ENCODE data around the gene NMT1.

Gene NMT1

DNA sequence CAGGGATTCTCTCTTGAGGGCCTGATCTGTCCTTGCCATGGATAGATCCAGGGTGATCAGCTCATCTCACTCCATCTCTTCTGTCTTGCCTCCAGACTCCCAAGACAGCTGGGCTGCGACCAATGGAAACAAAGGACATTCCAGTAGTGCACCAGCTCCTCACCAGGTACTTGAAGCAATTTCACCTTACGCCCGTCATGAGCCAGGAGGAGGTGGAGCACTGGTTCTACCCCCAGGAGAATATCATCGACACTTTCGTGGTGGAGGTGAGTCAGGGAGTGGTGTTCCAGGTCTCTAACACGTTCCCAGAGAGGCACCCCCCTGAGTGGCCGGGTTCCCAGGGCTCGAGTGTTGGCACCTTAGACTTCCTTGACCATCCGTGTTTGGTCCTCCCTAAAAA, 41.7 kb downstream of the NMT1 start:
- TF ChIP-seq NFIC (IDR thresholded peaks at IDR 0.05): no peak
- TF ChIP-seq, protein P1, sequence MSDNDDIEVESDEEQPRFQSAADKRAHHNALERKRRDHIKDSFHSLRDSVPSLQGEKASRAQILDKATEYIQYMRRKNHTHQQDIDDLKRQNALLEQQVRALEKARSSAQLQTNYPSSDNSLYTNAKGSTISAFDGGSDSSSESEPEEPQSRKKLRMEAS (IDR thresholded peaks at IDR 0.05): no peak
- TF ChIP-seq, protein P2, sequence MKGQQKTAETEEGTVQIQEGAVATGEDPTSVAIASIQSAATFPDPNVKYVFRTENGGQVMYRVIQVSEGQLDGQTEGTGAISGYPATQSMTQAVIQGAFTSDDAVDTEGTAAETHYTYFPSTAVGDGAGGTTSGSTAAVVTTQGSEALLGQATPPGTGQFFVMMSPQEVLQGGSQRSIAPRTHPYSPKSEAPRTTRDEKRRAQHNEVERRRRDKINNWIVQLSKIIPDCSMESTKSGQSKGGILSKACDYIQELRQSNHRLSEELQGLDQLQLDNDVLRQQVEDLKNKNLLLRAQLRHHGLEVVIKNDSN (IDR thresholded peaks at IDR 0.05): no peak
- TF ChIP-seq ZBTB7A (IDR thresholded peaks at IDR 0.05; ENCODE audit: low read depth): no peak
- TF ChIP-seq RAD21 (IDR thresholded peaks at IDR 0.05; ENCODE audit: low read depth): no peak
- no peak for TF ChIP-seq TAF1 (IDR thresholded peaks at IDR 0.05; ENCODE audit: low read depth)
- no peak for TF ChIP-seq CEBPB (IDR thresholded peaks at IDR 0.05)
- no peak for TF ChIP-seq FOXM1 (IDR thresholded peaks at IDR 0.05; ENCODE audit: borderline replicate concordance, low read depth)
- TF ChIP-seq TEAD4 (IDR thresholded peaks at IDR 0.05): no peak

DNA sequence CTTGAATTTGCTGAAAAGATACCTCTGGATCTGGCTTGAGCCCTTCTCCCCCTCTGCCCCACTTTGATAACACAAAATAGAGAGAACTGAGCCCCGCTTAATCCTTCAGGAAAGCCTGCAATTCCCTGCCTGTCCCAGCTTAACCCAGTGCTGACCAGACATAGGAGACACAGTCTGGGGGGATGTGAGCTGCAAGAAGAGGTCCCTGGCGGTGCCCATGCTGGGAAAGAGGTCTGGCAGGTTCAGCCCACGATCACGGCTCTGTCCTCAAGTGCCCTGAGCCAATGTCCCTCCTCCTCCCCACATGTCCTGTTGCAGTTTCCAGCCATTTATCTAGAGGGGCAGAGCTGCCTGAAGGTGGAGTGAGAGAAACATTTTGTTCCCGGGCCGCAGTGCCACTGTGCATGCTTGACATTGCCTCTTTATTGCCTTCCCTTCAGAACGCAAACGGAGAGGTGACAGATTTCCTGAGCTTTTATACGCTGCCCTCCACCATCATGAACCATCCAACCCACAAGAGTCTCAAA, 42.2 kb downstream of the NMT1 start:
- no peak for TF ChIP-seq CEBPB (IDR thresholded peaks at IDR 0.05)
- TF ChIP-seq, protein P2 (IDR thresholded peaks at IDR 0.05): no peak

DNA sequence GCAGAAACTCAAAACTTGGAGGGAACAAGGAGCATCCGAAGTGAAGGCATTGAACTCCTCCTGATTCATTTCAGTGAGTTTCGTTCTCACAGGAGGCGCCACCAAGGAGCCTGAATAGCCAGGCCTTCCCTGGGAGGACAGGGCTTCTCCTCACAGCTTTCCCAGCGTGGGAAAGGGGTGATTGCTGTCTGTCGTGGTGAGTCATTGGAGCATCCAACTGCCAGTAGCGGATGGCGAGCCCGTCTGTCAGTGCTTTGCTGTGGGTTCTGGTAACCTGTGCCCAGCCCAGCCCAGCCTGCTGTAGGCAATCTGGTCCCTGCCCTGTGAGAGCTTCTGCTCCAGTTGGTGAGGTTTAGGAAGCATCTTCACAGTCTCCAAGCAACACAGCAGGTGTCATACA, 42.9 kb downstream of the NMT1 start:
- TF ChIP-seq FOXM1 (IDR thresholded peaks at IDR 0.05; ENCODE audit: borderline replicate concordance, low read depth) (no peak), RAD21 (IDR thresholded peaks at IDR 0.05; ENCODE audit: low read depth) (no peak), CEBPB (IDR thresholded peaks at IDR 0.05) (no peak), NFIC (IDR thresholded peaks at IDR 0.05) (no peak), TEAD4 (IDR thresholded peaks at IDR 0.05) (no peak), TCF12 (IDR thresholded peaks at IDR 0.05; ENCODE audit: low read depth) (no peak), CREB1 (IDR thresholded peaks at IDR 0.05; ENCODE audit: low read depth) (no peak), YY1 (IDR thresholded peaks at IDR 0.05; ENCODE audit: low read depth) (no peak), ZBTB7A (IDR thresholded peaks at IDR 0.05; ENCODE audit: low read depth) (no peak), TAF1 (IDR thresholded peaks at IDR 0.05; ENCODE audit: low read depth) (no peak), EGR1 (IDR thresholded peaks at IDR 0.05) (no peak), EP300 (IDR thresholded peaks at IDR 0.05; ENCODE audit: borderline replicate concordance) (no peak)
- TF ChIP-seq, protein P1 (IDR thresholded peaks at IDR 0.05): no peak
- TF ChIP-seq, protein P2 (IDR thresholded peaks at IDR 0.05): no peak
- TF ChIP-seq, protein P3, sequence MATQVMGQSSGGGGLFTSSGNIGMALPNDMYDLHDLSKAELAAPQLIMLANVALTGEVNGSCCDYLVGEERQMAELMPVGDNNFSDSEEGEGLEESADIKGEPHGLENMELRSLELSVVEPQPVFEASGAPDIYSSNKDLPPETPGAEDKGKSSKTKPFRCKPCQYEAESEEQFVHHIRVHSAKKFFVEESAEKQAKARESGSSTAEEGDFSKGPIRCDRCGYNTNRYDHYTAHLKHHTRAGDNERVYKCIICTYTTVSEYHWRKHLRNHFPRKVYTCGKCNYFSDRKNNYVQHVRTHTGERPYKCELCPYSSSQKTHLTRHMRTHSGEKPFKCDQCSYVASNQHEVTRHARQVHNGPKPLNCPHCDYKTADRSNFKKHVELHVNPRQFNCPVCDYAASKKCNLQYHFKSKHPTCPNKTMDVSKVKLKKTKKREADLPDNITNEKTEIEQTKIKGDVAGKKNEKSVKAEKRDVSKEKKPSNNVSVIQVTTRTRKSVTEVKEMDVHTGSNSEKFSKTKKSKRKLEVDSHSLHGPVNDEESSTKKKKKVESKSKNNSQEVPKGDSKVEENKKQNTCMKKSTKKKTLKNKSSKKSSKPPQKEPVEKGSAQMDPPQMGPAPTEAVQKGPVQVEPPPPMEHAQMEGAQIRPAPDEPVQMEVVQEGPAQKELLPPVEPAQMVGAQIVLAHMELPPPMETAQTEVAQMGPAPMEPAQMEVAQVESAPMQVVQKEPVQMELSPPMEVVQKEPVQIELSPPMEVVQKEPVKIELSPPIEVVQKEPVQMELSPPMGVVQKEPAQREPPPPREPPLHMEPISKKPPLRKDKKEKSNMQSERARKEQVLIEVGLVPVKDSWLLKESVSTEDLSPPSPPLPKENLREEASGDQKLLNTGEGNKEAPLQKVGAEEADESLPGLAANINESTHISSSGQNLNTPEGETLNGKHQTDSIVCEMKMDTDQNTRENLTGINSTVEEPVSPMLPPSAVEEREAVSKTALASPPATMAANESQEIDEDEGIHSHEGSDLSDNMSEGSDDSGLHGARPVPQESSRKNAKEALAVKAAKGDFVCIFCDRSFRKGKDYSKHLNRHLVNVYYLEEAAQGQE (IDR thresholded peaks at IDR 0.05; ENCODE audit: low read depth): no peak

DNA sequence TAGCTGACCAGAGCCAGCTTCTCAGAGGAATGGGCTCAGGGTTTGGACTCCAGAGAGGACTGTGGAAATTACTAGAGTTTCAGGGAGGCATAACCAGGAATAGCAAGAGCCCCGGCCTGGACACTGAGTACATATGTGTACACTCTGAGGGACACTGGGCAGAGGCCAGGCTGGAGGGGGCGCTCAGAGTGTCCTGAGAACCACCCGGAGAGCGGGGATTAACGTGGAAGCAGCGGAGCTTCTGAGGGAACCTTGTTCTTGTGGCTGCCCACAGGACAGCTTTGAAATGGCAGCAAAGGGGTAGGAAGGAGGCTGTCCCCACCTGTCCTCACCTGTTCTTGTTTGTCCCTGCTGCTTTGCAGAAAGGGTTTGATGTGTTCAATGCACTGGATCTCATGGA, 43.4 kb downstream of the NMT1 start:
- no peak for TF ChIP-seq CEBPB (IDR thresholded peaks at IDR 0.05)
- TF ChIP-seq FOXM1 (IDR thresholded peaks at IDR 0.05; ENCODE audit: borderline replicate concordance, low read depth): no peak
- TF ChIP-seq RAD21 (IDR thresholded peaks at IDR 0.05; ENCODE audit: low read depth): no peak

DNA sequence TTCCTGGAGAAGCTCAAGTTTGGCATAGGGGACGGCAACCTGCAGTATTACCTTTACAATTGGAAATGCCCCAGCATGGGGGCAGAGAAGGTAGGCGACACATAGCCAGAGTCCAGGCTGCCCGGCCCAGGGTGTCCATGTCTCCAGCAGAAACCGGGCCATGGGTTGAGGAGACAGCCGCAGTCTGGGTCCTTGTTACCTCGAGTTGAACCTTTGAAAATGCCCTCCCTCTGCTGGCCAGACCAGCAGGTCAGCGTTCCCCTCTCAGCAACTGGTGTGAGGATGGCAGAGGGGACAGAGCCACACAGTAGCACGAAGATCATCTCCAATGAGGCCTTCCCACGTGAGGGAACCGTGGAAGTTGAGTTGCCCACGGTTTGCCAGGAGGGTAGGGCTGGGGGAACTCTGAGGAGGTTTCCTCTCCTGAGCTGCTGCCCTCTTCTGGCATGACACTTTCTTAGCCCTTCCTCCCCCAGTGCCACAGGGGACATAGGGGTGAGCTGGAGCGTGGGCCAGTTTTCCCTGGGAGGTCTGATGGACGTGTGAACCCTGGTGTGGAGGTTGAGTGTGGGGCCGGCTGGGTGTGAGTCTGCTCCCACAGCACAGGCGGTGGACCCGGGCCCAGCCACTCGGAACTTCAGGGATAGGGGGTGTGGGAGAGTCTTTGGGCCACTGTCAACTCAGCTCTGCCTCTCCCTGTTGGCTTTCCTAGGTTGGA, 43.9 kb downstream of the NMT1 start:
- TF ChIP-seq ZBTB7A (IDR thresholded peaks at IDR 0.05; ENCODE audit: low read depth) (no peak), EP300 (IDR thresholded peaks at IDR 0.05; ENCODE audit: borderline replicate concordance) (no peak), RAD21 (IDR thresholded peaks at IDR 0.05; ENCODE audit: low read depth) (no peak), TAF1 (IDR thresholded peaks at IDR 0.05; ENCODE audit: low read depth) (no peak), NFIC (IDR thresholded peaks at IDR 0.05) (no peak), YY1 (IDR thresholded peaks at IDR 0.05; ENCODE audit: low read depth) (no peak), CEBPB (IDR thresholded peaks at IDR 0.05) (no peak), TCF12 (IDR thresholded peaks at IDR 0.05; ENCODE audit: low read depth) (no peak), FOXM1 (IDR thresholded peaks at IDR 0.05; ENCODE audit: borderline replicate concordance, low read depth) (no peak), EGR1 (IDR thresholded peaks at IDR 0.05) (no peak)
- TF ChIP-seq, protein P1 (IDR thresholded peaks at IDR 0.05): no peak
- TF ChIP-seq, protein P2 (IDR thresholded peaks at IDR 0.05): no peak
- TF ChIP-seq, protein P3 (IDR thresholded peaks at IDR 0.05; ENCODE audit: low read depth): no peak
